Measurements from ENCODE around the gene UBR4.

The UBR4 gene

DNA sequence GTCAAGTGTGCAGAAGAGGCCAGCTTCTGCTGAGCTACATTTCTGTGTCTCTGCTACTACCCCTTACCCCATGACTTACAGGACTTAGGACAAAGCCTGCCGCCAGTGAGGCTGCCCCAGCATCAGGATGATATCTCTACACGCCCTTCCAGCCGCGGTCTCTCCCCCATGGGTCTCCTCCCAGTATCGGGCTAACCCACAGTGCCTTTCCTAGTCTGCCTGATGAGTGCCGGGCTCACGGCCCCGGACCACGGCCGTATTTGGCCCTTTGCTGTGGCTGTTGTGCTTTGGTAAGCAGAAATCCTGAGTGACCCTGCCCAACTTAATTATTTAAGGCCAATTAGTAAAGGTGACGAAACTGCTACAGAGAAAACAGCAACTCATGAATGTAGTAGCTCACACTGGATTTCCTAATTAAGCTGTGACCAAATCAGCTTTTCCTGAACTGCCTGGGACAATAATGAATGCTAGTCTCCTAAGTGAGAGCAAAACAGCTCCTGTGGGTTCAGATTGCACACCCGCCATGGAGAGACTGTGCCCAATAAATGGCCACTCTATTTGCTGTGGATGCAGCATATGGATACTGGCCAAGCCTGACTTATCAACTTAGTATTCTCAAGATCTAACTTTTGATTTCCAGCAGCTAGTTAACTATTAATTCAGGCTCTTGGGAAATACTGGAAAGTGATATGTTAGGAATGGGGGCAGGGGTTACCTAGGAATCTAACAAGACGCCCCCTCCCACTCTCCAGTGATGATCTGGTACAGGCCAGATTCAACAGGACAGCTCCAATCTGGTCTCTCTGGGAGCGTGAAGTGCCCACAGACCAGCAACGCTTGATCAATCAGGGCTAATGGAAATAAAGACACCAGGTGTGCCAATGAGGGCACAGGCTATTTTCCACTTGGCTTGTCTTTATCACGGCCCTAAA, 130.3 kb downstream of the UBR4 start:
- H3K36me3 ChIP-seq = peaks cover 60% of the 10 kb centered on the region
- TF ChIP-seq, protein P1, sequence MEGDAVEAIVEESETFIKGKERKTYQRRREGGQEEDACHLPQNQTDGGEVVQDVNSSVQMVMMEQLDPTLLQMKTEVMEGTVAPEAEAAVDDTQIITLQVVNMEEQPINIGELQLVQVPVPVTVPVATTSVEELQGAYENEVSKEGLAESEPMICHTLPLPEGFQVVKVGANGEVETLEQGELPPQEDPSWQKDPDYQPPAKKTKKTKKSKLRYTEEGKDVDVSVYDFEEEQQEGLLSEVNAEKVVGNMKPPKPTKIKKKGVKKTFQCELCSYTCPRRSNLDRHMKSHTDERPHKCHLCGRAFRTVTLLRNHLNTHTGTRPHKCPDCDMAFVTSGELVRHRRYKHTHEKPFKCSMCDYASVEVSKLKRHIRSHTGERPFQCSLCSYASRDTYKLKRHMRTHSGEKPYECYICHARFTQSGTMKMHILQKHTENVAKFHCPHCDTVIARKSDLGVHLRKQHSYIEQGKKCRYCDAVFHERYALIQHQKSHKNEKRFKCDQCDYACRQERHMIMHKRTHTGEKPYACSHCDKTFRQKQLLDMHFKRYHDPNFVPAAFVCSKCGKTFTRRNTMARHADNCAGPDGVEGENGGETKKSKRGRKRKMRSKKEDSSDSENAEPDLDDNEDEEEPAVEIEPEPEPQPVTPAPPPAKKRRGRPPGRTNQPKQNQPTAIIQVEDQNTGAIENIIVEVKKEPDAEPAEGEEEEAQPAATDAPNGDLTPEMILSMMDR (IDR thresholded peaks at IDR 0.05) = no peak
- H3K4me1 ChIP-seq (ENCODE audit: control insufficient read depth in 1 of 2, insufficient read depth in 1 of 2, low read depth in 1 of 2, low read length in 1 of 2) = peaks cover 57 to 59% of the 10 kb centered on the region in 2 experiments
- no peaks in the 10 kb centered on the region for H3K9me3 ChIP-seq
- H3K4me3 ChIP-seq (ENCODE audit: low read depth in 1 of 2, low read length in 1 of 2) = peak overlapping the region; percentile 60 to 61
- H3K27me3 ChIP-seq = no peaks in the 10 kb centered on the region
- peak overlapping the region; percentile 90 for H3K27ac ChIP-seq

DNA sequence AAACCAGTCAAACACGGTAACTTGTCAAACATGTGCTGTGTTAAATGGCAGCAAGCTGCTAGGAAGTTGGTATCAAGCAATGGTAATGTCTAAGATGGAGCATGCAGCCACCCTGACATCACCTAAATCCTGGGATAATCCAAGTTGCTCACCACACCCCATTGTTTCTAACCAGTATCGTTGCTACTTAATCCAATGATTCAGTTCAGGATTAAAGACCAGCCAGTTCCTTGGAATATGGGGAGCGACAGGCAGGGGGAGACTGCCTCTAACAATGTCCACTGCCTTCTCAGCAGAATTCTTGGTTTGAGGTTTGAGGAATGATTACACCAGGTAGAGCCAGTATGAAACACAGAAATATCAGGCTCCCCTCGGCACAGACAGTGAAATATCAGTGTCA, 131.5 kb downstream of the UBR4 start:
- H3K27me3 ChIP-seq = no peaks in the 10 kb centered on the region
- no peak overlapping the region for H3K4me3 ChIP-seq (ENCODE audit: low read depth in 1 of 2, low read length in 1 of 2)
- peak overlapping the region; percentile 90 for H3K27ac ChIP-seq
- H3K36me3 ChIP-seq = peaks cover 60% of the 10 kb centered on the region
- no peaks in the 10 kb centered on the region for H3K9me3 ChIP-seq
- peaks cover 51 to 53% of the 10 kb centered on the region in 2 experiments for H3K4me1 ChIP-seq (ENCODE audit: control insufficient read depth in 1 of 2, insufficient read depth in 1 of 2, low read depth in 1 of 2, low read length in 1 of 2)
- TF ChIP-seq, protein P1 (IDR thresholded peaks at IDR 0.05) = no peak

DNA sequence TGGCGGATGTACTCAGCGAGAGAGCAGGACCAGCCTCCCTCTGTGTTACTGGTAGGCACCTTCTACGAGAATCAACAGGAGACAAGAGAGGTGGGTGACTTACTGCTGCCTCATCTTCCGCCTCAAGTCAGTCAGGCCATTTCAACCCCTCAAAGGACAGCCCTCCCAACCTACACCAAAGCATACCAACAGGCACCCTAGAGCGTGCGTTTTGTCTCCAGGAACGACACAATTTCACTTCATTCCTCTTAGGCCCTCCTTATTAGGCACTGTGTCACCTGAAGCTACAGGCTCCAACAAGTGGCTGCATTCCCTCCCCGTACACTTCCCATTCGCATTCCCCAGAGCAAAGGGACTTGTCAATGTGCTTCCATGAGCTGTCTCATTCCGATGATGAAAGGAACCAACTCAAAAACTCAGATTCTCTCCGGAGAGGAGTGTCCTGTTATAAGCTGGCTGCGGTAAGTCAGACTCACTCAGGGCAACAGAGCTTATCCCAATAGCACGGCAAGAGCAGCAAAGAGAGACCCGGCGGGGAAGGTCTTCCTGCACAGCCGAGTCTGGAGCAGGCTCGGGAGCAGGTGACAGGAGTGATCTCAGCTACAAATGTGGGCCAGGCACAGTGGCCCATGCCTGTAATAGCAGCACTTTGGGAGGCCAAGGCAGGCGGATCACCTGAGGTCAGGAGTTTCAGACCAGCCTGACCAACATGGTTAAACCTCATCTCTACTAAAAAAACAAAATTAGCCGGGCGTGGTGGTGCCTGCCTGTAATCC, 133.0 kb downstream of the UBR4 start:
- TF ChIP-seq, protein P1 (IDR thresholded peaks at IDR 0.05) = no peak
- H3K27me3 ChIP-seq = no peaks in the 10 kb centered on the region
- H3K4me3 ChIP-seq (ENCODE audit: low read depth in 1 of 2, low read length in 1 of 2) = no peak overlapping the region
- H3K4me1 ChIP-seq (ENCODE audit: control insufficient read depth in 1 of 2, insufficient read depth in 1 of 2, low read depth in 1 of 2, low read length in 1 of 2) = peaks cover 35 to 38% of the 10 kb centered on the region in 2 experiments
- H3K9me3 ChIP-seq = no peaks in the 10 kb centered on the region
- no peak overlapping the region for H3K27ac ChIP-seq
- H3K36me3 ChIP-seq = peaks cover 74% of the 10 kb centered on the region

DNA sequence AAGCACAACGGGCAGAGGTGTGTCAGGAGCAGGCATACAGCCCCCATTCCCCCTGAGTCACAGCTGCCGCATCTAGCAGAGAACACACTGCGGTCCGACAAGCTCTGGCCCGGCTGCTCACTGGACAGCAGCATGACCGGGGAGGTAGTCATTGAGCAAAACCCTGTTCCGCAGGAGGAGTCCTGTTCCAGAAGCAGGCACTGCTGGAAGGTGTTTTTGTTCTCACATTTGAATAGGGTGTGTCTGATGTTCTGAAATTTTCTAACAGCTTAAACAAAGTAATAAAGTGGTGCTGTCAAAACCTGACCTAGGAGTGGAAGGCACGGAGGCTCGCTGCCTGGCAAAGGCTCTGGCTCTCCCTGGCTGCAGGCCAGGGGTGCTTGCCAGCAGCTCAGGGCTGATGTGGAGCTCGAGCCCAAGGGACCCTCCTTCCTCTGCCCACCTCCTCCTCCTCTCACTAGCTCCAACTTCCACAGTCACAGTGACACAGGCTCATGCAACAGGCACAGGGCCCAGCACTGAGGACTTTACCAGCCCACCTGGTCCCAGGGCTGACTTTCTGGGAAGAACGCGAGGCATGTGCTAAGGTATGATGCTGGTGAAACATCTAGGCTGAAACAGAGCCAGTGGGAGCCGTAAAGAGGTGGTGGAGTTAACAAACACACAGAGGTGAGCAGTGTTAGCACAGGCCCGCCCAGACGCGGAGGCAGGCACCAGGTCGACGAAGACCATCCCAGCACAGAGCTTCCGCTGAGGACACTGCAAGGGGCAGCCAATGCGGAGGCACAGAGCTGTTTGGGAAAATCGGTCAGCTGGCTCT, 135.0 kb downstream of the UBR4 start:
- no peaks in the 10 kb centered on the region for H3K27me3 ChIP-seq
- H3K27ac ChIP-seq = no peak overlapping the region
- TF ChIP-seq, protein P1 (IDR thresholded peaks at IDR 0.05) = no peak
- no peak overlapping the region for H3K4me3 ChIP-seq (ENCODE audit: low read depth in 1 of 2, low read length in 1 of 2)
- H3K9me3 ChIP-seq = no peaks in the 10 kb centered on the region
- H3K36me3 ChIP-seq = peaks cover 74% of the 10 kb centered on the region
- H3K4me1 ChIP-seq (ENCODE audit: control insufficient read depth in 1 of 2, insufficient read depth in 1 of 2, low read depth in 1 of 2, low read length in 1 of 2) = peaks cover 16 to 18% of the 10 kb centered on the region in 2 experiments

DNA sequence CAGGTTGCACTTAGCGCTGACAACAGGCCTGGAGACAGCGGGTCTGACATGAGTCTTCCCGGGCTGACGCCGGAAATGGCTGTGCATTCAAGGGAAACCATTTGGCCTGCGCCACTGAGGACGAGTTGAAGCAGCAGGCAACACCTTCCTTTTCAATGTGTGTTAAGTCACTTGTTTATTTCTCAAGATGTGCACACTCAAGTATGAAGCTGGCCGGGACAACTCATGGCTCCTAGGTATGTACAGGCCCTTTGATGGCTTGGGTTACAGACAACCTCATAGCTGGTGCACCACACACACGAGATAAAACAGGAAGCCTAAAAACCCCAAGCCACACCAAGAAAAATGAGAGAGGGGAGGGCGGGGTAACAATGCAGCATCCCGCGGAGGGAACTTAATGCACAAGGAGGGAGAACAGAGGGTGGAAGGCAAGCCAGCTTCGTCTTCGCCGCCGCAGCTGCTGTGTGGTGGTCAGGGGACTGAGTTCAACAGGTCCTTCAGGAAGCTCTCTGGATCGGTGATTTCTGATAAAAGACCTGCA, 135.6 kb downstream of the UBR4 start:
- H3K4me1 ChIP-seq (ENCODE audit: control insufficient read depth in 1 of 2, insufficient read depth in 1 of 2, low read depth in 1 of 2, low read length in 1 of 2) = peaks cover 9 to 12% of the 10 kb centered on the region in 2 experiments
- H3K4me3 ChIP-seq (ENCODE audit: low read depth in 1 of 2, low read length in 1 of 2) = no peak overlapping the region
- no peak overlapping the region for H3K27ac ChIP-seq
- TF ChIP-seq, protein P1 (IDR thresholded peaks at IDR 0.05) = no peak
- H3K9me3 ChIP-seq = no peaks in the 10 kb centered on the region
- H3K36me3 ChIP-seq = peaks cover 74% of the 10 kb centered on the region
- H3K27me3 ChIP-seq = no peaks in the 10 kb centered on the region

Measured in neutrophil (primary cell).